ENCODE results near the gene TNPO1. TPM values are rescaled to one million over a fixed set of nuclear protein-coding genes. Genes with fewer than 3 reads are reported as not detected.

The TNPO1 gene
- total RNA-seq, 1 experiment from 2014 or later = 99.7 TPM

- in situ Hi-C loops (cut with HindIII; ENCODE audit: low pct_unique_long_range_greater_than_20kb, low sequenced_read_pairs) = no loop called here
These were observed 30.0 kb downstream of the TNPO1 start for GRCh38 chr5:72846483-72846882.

GRCh38 chr5:72847439-72847838 is 31.0 kb downstream of the TNPO1 start:
- in situ Hi-C loops (cut with HindIII; ENCODE audit: low pct_unique_long_range_greater_than_20kb, low sequenced_read_pairs) = no loop called here
- DNase-seq (ENCODE audit: low read depth) = no peak

More at GRCh38 chr5:72846483-72846882, 30.0 kb downstream of the TNPO1 start:
- no peak for DNase-seq (ENCODE audit: low read depth)

- in situ Hi-C loops (cut with HindIII; ENCODE audit: low pct_unique_long_range_greater_than_20kb, low sequenced_read_pairs) = no loop called here
- DNase-seq (ENCODE audit: low read depth) = peak; percentile 83
These were observed 31.6 kb downstream of the TNPO1 start for GRCh38 chr5:72847989-72848473.

DNA sequence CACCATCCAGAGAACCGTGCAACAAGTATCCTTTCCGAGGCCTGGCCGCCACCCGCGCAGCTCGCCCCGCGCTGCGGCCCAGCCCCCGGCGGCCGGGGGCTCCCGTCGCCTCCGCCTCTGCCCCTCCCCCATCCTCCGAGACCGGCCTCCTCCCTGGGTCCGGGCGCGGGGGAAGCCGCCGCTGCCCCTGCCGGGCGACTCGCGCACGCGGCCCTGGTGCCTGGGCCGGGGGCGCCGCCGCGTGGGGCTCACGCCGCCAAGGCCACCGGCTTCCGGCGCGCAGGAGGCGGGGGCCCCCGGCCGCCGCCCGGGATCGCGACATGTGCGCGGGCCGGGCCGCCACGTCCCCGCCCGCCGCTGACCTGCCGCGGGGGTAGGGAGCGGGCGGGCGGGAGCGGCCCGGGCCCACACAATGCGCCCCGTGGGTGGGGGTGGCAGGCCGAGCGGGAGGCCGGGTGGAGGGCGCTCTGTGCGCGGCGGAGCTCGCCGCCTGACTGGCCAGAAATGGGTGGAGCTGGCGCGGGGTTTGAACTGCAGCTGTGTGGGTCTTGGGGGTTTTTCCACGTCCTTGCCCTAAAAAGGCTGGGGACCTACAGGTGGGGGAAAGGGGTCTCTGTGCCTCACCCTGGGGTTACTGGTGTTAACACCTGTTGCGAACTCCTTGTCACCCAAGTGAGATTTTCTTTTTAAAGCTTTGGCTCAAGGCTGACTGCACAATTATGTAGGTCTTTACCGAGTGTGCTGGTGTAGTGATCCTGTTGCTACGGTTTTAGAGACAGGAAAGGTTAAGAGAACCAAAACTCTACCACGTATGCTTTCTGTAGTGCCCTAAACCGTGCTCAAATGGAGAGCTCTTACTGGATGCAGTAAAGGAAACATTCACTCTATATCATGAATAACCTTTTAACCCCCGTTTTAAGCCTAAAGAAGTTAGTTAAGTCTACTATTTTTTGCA is 32.3 kb downstream of the TNPO1 start:
- peak; percentile 42 for DNase-seq (ENCODE audit: low read depth)
- in situ Hi-C loops (cut with HindIII; ENCODE audit: low pct_unique_long_range_greater_than_20kb, low sequenced_read_pairs) = no loop called here

- in situ Hi-C loops (cut with HindIII; ENCODE audit: low pct_unique_long_range_greater_than_20kb, low sequenced_read_pairs) = no loop called here
- no peak for DNase-seq (ENCODE audit: low read depth)
These were observed 33.1 kb downstream of the TNPO1 start for GRCh38 chr5:72849546-72849945.

DNA sequence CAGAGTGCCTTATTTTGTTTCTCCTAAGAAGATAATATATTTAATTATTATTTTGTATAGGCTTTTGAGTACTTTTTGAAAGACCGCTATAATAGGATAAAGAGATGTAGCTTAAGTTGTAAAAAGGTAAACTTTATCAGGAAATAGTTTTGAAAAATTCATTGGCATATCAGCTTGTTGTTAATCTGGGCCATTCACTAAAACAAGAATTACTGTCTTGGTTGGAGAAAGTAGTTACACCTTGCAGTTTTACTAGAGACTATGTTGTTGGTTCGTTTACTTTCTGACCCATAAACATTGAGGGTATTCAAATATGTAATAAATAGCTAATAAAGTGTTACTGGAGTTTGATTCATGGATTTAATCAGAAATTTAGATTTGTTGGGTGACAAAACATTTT is 33.7 kb downstream of the TNPO1 start:
- in situ Hi-C loops (cut with HindIII; ENCODE audit: low pct_unique_long_range_greater_than_20kb, low sequenced_read_pairs) = no loop called here
- no peak for DNase-seq (ENCODE audit: low read depth)

DNA sequence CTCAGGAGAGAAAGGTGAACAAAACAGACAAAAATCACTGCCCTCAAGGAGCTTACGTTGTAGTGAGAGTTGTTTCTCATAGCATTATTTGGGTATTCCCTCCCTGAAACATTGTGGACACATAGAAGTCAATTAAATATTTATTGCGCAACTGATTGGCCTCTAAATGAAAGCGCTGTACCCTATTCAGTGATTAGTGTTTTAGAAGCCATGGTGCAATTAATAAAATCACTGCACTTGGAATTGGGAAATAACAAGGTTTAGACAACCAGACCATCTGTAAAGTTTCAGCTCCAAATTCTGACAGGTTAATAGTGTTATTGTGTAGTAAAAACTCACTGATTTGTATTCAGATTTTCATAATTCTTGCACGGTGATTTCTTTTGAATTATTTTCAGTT is 35.9 kb downstream of the TNPO1 start:
- no peak for DNase-seq (ENCODE audit: low read depth)
- in situ Hi-C loops (cut with HindIII; ENCODE audit: low pct_unique_long_range_greater_than_20kb, low sequenced_read_pairs) = no loop called here

GRCh38 chr5:72854419-72854818 is 38.0 kb downstream of the TNPO1 start:
- in situ Hi-C loops (cut with HindIII; ENCODE audit: low pct_unique_long_range_greater_than_20kb, low sequenced_read_pairs) = no loop called here
- DNase-seq (ENCODE audit: low read depth) = no peak

DNA sequence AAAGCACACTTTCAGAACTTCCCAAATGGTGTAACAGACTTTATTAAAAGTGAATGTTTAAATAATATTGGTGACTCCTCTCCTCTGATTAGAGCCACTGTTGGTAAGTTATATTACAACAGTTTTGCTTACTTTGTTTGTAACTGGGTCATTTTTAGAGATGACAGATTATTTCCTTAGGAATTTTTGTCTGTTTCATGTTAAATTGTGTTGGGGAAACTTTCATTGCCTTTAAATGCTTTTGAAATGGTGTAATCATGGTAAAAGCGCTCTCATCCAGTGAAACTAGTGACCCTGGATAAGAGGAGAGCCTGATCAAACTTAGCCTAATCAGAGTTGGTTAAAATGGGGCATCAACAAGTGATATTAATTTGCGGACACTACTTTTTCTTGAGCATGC is 39.4 kb downstream of the TNPO1 start:
- DNase-seq (ENCODE audit: low read depth) = no peak
- in situ Hi-C loops (cut with HindIII; ENCODE audit: low pct_unique_long_range_greater_than_20kb, low sequenced_read_pairs) = no loop called here

DNA sequence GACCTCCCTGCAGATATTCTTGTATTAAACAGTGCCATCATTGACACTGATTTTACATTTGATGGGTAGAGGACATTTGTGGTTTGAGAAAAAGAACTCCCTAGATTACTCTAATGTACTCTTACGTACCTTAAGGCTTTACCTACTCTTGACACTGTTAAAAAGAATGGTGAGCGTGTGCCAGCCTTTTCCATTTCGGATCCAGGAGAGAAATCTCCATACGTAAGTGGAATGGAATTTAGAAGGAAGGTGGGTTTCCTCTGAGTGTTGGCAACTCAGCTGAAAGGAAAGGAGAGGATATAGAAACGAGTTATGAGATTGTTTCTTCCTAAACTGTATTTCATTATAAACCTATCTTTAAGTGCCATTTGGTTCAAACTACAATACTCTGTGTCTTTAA is 40.9 kb downstream of the TNPO1 start:
- in situ Hi-C loops (cut with HindIII; ENCODE audit: low pct_unique_long_range_greater_than_20kb, low sequenced_read_pairs) = no loop called here
- DNase-seq (ENCODE audit: low read depth) = no peak

GRCh38 chr5:72859127-72859526 is 42.7 kb downstream of the TNPO1 start:
- DNase-seq (ENCODE audit: low read depth) = no peak
- in situ Hi-C loops (cut with HindIII; ENCODE audit: low pct_unique_long_range_greater_than_20kb, low sequenced_read_pairs) = no loop called here

DNA sequence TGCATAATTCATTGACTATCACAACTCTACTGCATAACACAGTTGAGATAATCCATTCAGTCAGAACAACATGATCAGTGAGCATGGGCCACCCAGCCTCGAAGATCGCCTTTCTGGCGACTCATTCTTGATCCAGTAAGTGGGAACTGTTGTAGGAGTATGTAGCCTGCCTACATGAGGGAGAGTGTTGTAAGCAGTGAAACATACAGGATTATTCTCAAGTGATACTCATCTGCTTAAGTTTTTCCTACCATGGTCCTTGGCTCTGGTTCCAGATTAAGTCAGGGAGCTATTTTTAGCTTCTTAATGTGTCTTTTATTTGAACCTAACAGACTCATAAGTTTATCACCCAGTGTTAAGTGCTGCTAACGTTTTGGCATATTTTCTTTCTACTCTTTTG is 44.0 kb downstream of the TNPO1 start:
- in situ Hi-C loops (cut with HindIII; ENCODE audit: low pct_unique_long_range_greater_than_20kb, low sequenced_read_pairs) = no loop called here
- no peak for DNase-seq (ENCODE audit: low read depth)

DNA sequence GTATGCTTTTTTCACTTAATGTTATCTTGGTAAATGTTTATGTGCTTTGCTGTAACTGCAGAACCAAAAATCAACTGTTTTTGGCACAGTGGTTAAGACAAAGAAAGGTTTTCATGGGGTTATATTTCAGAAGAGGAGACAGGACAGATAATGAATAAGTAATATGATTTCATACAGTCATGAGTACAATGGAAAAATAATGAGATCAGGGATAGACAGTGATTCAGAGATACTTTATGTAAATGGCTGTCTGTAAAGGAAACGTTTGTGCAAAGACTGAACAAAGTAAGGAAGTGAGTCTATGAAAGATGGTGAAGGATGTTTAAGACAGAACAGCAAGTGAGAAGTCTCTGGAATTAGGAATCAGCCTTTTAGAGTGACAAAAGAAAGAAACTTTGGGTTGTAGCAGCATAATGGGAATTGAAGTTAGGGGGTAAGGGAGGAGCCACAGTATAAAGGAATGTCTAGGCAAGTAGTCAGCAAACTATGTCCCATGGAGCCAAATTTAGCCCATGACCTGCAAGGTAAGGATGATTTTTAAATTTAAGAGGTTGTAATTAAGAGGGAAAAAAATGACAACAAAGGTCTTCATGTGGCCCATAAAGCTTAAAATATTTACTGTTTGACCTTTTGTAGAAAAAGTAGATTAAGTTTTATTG is 55.0 kb downstream of the TNPO1 start:
- in situ Hi-C loops (cut with HindIII; ENCODE audit: low pct_unique_long_range_greater_than_20kb, low sequenced_read_pairs) = no loop called here
- no peak for DNase-seq (ENCODE audit: low read depth)

GRCh38 chr5:72878854-72879253 is 62.4 kb downstream of the TNPO1 start:
- DNase-seq (ENCODE audit: low read depth) = no peak

DNA sequence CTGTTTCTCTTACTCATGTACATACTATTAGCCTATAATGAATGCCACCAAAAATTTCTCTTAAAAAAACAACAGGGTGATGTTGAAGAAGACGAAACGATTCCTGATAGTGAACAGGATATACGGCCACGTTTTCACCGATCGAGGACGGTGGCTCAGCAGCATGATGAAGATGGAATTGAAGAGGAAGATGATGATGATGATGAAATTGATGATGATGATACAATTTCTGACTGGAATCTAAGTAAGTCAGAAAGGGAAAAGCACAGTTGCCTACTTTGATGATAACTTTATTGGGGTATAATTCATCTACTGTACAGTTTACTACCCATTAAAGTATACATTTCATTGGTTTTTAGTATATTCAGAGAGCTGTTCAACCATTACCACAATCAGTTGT is 66.5 kb downstream of the TNPO1 start:
- in situ Hi-C loops (cut with HindIII; ENCODE audit: low pct_unique_long_range_greater_than_20kb, low sequenced_read_pairs) = no loop called here
- DNase-seq (ENCODE audit: low read depth) = no peak

More at GRCh38 chr5:72878854-72879253, 62.4 kb downstream of the TNPO1 start:
- in situ Hi-C loops (cut with HindIII; ENCODE audit: low pct_unique_long_range_greater_than_20kb, low sequenced_read_pairs) = no loop called here

DNA sequence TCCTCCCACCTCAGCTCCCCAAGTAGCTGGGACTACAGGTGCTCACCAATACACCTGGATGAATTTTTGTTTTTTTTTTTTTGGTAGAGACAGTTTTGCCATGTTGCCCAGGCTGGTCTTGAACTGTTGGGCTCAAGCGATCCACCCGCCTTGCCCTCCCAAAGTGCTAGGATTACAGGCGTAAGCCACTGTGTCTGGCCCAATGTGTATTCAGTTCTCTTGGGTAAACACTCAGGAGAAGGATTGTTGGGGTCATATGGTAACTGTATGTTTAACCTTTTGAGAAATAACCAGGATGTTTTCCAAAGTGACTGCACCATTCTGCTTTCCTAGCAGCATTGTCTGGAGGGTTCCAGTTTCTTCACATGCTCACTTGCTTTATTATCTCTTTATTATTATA is 67.4 kb downstream of the TNPO1 start:
- DNase-seq (ENCODE audit: low read depth) = no peak
- in situ Hi-C loops (cut with HindIII; ENCODE audit: low pct_unique_long_range_greater_than_20kb, low sequenced_read_pairs) = no loop called here

- no peak for DNase-seq (ENCODE audit: low read depth)
- in situ Hi-C loops (cut with HindIII; ENCODE audit: low pct_unique_long_range_greater_than_20kb, low sequenced_read_pairs) = no loop called here
These were observed 68.4 kb downstream of the TNPO1 start for GRCh38 chr5:72884892-72885291.

- no peak for DNase-seq (ENCODE audit: low read depth)
- in situ Hi-C loops (cut with HindIII; ENCODE audit: low pct_unique_long_range_greater_than_20kb, low sequenced_read_pairs) = no loop called here
These were observed 69.4 kb downstream of the TNPO1 start for GRCh38 chr5:72885824-72886223.

GRCh38 chr5:72888595-72888994 is 72.1 kb downstream of the TNPO1 start:
- DNase-seq (ENCODE audit: low read depth) = no peak
- in situ Hi-C loops (cut with HindIII; ENCODE audit: low pct_unique_long_range_greater_than_20kb, low sequenced_read_pairs) = no loop called here

Measured in Caki2 (cell line).